ENCODE results near the gene PIGL.

DNA sequence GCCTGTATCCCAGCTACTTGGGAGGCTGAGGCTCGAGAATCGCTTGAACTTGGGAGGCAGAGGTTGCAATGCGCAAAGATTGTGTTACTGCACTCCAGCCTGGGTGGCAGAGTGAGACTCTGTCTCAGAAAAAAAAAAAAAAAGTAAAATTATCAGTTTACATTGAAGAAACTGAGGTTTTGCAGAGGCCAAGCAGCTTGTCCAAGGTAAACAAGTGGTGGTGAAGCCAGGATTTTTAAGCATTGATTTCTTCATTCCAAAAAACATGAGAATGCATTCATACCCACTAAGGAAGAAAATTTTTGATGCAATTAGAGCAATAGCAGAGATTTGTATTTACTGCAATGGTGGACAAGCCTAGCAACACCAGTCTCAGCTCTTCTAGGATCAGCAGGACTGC, 83.5 kb downstream of the PIGL start:
- TF ChIP-seq POLR2A (IDR thresholded peaks at IDR 0.05; ENCODE audit: low read depth, low read length) = no peak
- no peak for TF ChIP-seq SPI1 (IDR thresholded peaks at IDR 0.05; ENCODE audit: low read depth, low read length)
- no peak for TF ChIP-seq PAX5 (IDR thresholded peaks at IDR 0.05; ENCODE audit: insufficient read depth, low read length, severe bottlenecking)

Measured in GM12891 (cell line).